GM19351 (cell line): ENCODE measurements around the gene COPE.

Experiments used
- ATAC-seq: cut with Tn5 transposase; IDR thresholded peaks from one replicate; pipeline ENCODE4 v1.9.1; 2021; ENCODE audit warnings: mild to moderate bottlenecking, moderate library complexity; ENCODE audit not compliant: unreplicated experiment

Gene COPE

GRCh38 chr19:18895038-18895823, 24.0 kb downstream of the COPE start:
- ATAC-seq, result no peak

- no peak for ATAC-seq
These were observed 24.7 kb downstream of the COPE start for GRCh38 chr19:18894254-18895037.

DNA sequence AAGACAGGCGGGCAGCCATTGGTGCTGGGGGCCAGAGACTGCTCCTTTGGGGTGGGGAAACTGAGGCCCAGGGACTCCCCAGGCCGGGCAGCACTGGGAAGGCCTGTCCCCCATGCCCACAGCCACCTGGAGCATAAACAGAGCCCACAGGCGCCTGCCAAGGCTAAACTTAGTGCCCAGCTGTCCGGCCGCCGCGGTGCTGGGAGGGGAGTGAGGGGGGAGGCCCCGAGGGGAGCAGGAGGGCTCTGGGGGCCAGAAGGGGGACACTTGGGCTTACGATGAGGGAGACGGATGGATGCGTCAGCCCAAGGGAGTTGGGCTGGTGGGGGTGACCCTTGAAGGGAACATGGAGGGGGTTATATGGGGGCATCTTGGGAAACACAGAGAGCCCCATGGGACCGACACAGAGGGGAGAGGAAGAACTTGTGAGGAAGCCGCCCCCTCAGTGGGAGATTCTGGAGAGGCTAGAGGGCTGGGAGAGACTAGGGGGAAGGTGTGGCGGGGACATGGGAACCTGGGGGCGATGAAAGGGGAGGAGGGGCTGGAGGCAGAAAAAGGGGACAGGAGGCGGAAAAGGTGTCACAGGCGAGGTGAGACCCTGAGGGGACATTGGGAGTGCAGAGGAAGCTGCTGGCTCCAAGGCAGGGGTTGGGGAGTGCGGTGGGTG, 25.5 kb downstream of the COPE start:
- no peak for ATAC-seq

DNA sequence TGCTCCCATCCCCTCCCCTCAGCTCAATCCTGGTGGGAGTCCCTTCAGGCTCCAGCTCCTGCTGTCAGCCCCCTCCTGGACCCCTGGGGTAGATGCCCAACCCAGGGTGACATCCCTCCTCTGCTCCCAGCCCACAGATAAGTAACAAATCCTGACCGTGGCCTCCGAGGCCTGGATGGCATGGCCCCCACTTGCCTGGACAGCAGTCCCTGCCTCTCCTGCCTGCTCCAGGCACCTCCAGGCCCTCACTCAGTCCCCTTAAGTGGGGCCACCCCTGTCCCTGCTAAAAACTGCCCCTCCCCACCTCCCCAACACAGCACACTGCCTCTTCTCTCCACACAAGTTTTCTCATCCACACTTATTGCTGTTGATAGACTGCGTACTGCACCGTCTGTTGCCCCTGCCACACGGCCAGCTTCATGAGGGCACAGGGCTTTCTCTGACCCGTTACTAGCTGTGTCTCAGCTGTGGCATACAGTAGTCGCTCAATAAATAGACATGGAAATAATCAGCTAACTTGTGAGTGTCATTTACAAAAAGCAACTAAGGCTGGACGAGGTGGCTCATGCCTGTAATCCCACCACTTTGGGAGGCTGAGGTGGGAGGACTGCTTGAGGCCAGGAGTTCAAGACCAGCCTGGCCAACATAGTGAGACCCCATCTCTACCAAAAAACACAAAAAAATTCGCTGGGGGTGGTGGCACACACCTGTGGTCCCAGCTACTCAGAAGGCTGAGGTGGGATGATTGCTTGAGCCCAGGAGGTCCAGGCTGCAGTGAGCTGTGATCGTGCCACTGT, 29.0 kb downstream of the COPE start:
- no peak for ATAC-seq

- ATAC-seq, result no peak
These were observed 32.2 kb downstream of the COPE start for GRCh38 chr19:18886972-18887371.

- no peak for ATAC-seq
These were observed 35.5 kb downstream of the COPE start for GRCh38 chr19:18883526-18884304.

GRCh38 chr19:18881491-18881890, 37.7 kb downstream of the COPE start:
- no peak for ATAC-seq

- no peak for ATAC-seq
These were observed 39.4 kb downstream of the COPE start for GRCh38 chr19:18879579-18880373.

GRCh38 chr19:18878858-18879578, 40.2 kb downstream of the COPE start:
- ATAC-seq, result no peak

DNA sequence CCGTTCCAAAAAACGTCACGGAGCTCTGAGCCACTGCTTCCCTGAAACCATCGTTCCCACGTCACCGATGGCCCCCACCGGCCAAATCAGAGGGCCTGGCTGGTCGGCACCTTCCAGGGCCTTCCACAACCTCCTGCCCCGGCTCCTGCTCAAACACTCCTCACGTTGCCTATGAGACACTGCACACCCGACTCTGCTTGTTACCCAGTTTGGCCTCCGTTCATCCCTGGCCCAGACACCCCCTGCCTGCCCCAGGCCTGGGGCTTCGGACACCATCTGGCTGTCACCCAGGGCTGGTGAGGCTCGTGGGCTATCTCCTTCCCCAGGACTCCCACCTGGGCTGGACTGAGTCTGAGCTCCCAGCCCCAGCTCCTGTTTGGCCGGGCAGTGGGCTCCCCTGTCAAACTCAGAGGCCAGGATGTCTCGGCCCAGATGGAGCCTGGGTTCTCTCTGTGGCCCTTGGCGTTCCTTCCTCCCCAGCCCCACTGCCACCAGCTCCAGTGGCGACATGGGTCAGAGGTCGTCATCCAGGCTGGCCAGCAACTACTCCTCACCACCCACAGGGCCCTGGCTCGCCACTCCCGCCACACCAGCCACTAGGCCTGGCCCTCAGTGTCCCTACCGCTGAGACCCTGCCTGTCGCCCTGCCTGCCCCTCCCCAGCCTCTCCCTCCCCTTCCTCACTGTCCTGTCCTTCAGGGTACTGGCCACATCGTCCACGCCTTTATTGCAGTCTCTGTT, 41.0 kb downstream of the COPE start:
- ATAC-seq, result no peak

DNA sequence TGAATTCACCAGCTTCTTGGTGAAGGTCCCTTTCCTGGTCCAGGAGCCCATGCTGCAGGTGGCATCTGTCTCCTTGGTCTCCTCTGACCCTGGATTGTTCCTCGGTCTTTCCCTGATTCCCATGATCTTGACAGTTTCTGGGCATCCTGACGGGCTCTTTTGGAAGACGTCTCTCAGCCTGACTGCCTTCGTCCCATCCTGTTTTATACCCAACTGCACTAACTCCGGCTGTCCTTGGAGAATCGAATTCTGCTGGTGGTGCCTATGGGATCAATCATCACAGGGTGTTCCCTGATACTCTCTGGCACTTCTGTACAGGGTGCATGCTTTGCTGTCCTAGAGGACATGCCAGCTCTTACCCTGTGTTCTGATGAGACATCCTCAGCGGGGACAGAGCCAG, 42.3 kb downstream of the COPE start:
- no peak for ATAC-seq

DNA sequence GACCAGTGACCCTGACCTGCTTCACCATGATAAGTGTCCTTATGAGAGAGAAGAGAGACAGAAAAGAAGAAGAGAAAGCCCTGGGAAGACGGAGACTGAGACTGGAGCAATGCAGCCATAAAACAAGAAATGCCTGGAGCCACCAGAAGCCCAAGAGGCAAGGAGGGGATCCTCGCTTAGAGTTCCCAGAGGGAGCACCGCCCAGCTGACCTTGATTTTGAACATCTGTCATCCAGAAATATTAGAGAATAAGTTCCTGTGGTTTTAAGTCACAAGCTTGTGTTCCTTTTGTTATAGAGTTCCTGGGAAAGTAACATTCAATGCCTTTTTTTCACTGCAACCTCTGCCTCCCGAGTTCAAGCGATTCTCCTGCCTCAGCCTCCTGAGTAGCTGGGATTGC, 43.5 kb downstream of the COPE start:
- no peak for ATAC-seq

DNA sequence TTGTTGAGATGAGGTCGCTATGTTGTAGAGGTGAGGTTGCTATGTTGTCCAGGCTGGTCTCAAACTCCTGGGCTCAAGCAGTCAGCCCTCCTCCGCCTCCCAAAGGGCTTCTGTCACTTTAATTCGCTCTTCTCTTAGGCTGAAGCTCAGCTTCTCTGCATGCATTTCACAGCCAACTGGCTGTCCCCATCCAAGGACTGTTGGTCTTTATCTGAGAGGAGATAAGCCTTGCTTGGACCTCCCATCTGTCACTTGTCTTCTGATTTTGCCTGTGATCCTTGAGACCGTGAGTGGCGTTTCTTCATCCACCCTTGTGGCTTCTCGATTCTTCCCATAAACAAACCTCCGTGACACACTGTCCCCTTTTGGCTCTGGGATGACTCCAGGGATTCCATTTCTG, 47.6 kb downstream of the COPE start:
- ATAC-seq, result no peak

DNA sequence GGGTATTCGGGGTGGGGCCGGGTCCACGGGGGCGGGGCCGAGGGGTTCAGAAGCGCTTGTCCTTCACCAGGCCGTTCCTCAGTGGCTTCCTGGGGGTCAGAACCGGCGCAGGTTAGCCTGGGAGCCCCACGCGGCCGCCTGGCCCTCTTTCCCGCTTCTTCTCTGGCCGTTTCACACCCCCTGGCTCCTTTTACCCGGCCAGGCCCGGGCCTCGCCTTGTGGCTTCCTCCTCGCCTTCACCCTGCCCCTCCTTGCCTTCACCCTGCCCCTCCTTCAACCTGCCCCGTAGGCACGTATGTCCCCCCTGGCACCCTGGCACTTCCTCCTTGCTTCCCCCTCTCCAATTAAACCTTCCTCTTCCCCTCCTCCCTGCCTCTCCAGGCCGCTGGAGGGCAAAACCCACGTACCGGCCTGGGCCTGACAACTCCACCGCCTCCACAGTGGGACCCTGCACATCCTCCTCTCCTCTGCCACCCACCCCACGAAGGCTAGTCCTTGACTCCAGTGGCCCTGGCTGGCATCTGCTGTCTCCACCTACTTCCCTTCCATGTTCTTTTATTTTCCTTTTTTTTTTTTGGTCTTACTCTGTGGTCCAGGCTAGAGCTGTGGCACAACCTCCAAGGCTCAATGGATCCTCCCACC, 48.5 kb downstream of the COPE start:
- ATAC-seq, result no peak

GRCh38 chr19:18869781-18870530, 49.2 kb downstream of the COPE start:
- no peak for ATAC-seq

DNA sequence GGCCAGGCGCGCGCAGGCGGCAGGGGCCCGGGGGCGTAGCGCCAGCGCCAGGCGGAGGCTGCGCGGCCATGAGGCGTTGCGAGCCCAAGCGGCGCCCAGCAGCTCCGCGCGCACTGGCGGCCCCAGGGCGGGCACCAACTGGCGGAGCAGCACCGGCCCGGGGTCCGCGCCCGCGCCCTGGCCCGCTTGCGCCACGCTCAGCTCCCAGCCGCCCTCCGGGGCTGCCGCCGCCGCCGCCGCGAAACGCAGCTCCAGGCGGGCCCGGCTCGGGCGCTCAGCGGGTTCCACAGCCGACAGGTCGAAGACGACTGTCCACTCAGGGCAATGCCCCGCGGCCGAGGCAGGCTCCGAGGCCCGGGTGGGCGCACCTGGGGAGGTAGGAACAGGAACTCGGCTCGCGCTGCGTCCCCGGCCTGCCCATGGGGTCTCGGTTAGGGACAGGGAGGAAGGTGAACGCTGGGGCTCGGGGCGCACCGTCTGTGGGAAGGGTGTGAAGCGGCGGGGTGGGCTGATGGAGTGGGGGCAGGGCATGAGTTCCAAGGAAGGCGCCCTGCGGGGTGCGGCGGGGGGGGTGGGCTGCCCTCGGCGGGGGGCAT, 50.1 kb downstream of the COPE start:
- ATAC-seq, result no peak
